Spleen (tissue), 11 donors: Measurements from ENCODE around the gene METTL8. TPM values are rescaled to one million over a fixed set of nuclear protein-coding genes. Genes with fewer than 3 reads are reported as not detected.

ENCODE experiments used
- DNase-seq: peaks from one replicate; pipeline ENCODE4 v3.0.0-alpha.2; 2020
- H3K27ac ChIP-seq, 8 donors: fragments of 200-600 bp; sonication (generic) in 7 of 8; 1 replicate in 4 of 8; 2 replicates in 4 of 8; pipeline versions ENCODE4 v1.5.0 to v1.8.0; 2016 to 2021; ENCODE audit warnings: inconsistent platforms in 4 of 8, mild to moderate bottlenecking in 4 of 8, moderate library complexity in 1 of 8
- H3K27me3 ChIP-seq, 7 donors: fragments of 200-600 bp; sonication (generic) in 6 of 7; replicated peaks in 1 of 7; 1 replicate in 4 of 7; 2 replicates in 3 of 7; pipeline versions ENCODE4 v1.5.0 to v1.8.0; 2016 to 2021; ENCODE audit warnings: inconsistent platforms in 3 of 7, mild to moderate bottlenecking in 1 of 7
- H3K36me3 ChIP-seq, 6 donors: fragments of 200-600 bp; sonication (generic) in 5 of 6; 1 replicate in 4 of 6; 2 replicates in 2 of 6; pipeline versions ENCODE4 v1.5.0 to v1.8.0; 2016 to 2021; ENCODE audit warnings: inconsistent platforms in 2 of 6
- H3K4me1 ChIP-seq, 6 donors: fragments of 200-600 bp; sonication (generic) in 5 of 6; 1 replicate in 3 of 6; 2 replicates in 3 of 6; pipeline versions ENCODE4 v1.5.0 to v1.8.0; 2016 to 2021; ENCODE audit warnings: inconsistent platforms in 3 of 6
- H3K4me3 ChIP-seq, 8 donors: fragments of 200-600 bp; sonication (generic) in 7 of 8; 1 replicate in 4 of 8; 2 replicates in 4 of 8; pipeline versions ENCODE4 v1.5.0 to v1.8.0; 2016 to 2021; ENCODE audit warnings: inconsistent platforms in 4 of 8, mild to moderate bottlenecking in 4 of 8, moderate library complexity in 2 of 8
- H3K9me3 ChIP-seq, 8 donors: fragments of 200-600 bp; sonication (generic) in 7 of 8; 1 replicate in 4 of 8; 2 replicates in 4 of 8; pipeline versions ENCODE4 v1.5.0 to v1.8.0; 2016 to 2021; ENCODE audit warnings: inconsistent platforms in 4 of 8
- POLR2A ChIP-seq, 3 donors: fragments of 450-650 bp; IDR thresholded peaks; one replicate each; pipeline ENCODE4 v1.5.1; 2017; ENCODE audit warnings: antibody characterized with exemption in 3 of 3, mild to moderate bottlenecking in 1 of 3
- POLR2AphosphoS5 ChIP-seq, 3 donors: sonication (generic); formaldehyde crosslinking; IDR thresholded peaks; one replicate each; pipeline ENCODE4 v1.5.1; 2017; ENCODE audit warnings: antibody characterized with exemption in 3 of 3
- WGBS, 5 donors: extraction: QIAGEN DNeasy Blood & Tissue Kit in 3 of 5; methylation state at CpG; one replicate each; pipeline versions ENCODE4 v1.1.5 to v1.1.7; 2013 to 2018; 5-methylcytosine and 5-hydroxymethylcytosine counted together
- intact Hi-C: fragments of 100-400 bp; cut with DNase I; formaldehyde crosslinking; loops from one replicate; pipeline ENCODE4 v1.15.0; 2023; ENCODE audit warnings: low total_unique reads
- polyA plus RNA-seq, 3 donors: library from polyadenylated mRNA; stranded (reverse); fragments of 200-250 nt; gene quantifications; one replicate each; pipeline ENCODE4 v1.2.1, GENCODE V29; 2013
- total RNA-seq, 7 donors: library from RNA; depleted of rRNA in 3 of 7; stranded (reverse); fragments of >200 nt in 3 of 7; fragmentation: NEBNext Ultra II Directional in 4 of 7; extraction: Animal tissue kit (Norgen Biotek cat#: 25700) in 4 of 7; gene quantifications; one replicate each; pipeline versions ENCODE4 v1.1.0 to v1.2.1, GENCODE V29; 2016 to 2021
- TF ChIP-seq, protein P1 (sequence below), 11 experiments: fragments of 200-600 bp in 7 of 11; fragments of 450-650 bp in 4 of 11; sonication (generic) in 4 of 11; IDR thresholded peaks in 8 of 11; conservative IDR thresholded peaks in 3 of 11; 1 replicate in 7 of 11; 2 replicates in 4 of 11; pipeline versions ENCODE4 v1.4.0 to v1.8.0; 2016 to 2021; ENCODE audit warnings: antibody characterized with exemption in 11 of 11, inconsistent platforms in 4 of 11, mild to moderate bottlenecking in 1 of 11
- donor health status: healthy with polysubstance abuse.
- donor health status: DM: no; HTN: no; CAD: no; lungs with moderate emphysema.
- donor health status: DM: no; HTN: no; CAD: no.
- donor health status: Bipolar disorder and iron deficiency.
- donor health status: healthy.
- donor health status: DM: no; HTN: no; CAD: no.
- donor health status: DM: yes; HTN: yes; CAD: no.

Gene METTL8
- total and polyA plus RNA-seq, 10 donors: 15.4 to 48.7 (median 24.7) TPM

DNA sequence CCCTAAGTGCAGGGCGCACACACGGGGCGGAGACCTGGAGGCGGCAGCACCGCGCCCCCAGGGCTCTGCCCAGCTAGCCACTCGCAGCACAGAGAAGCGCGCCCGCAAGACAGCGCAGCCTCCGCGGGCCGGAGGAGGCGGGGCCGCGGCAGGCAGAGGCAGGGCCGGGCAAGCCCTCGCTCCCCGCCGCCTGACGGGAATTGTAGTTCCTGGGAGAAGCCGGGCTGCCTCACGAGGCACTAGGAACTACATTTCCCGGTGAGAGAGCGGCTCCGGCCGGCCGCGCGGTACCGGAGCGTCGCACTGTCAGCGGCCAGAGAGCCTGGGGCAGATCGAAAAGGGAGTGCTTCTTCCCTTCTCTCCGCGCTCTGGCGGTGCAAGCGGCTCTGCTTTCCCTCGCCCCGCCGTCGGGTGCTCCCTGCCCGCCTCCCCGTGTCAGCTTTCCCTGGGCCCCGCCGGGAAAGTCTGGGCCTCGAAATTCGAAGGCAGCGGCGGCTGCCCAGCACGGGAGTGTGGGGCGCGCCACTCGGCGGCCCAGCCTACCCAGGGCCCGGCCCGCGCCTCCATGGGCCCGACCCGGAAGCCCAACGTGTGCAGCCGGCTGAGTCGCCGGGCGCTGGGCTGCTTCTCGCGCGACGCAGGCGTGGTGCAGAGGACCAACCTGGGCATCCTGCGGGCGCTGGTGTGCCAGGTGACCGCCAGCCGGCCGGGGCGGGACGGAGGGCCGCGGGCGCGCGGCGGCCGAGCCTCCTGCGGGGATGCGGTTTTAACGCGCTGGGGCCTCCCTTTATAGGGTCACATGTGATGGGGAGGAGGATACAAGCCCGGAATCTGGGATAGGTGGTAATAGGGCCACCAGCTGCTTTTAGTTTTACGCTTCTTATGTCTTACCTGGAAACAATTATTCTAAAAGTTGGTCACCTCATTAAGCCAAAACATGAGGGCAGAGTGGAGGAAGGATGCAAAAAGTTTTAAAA is 511 bp upstream of the METTL8 start, which contains the start of gene DCAF17:
Gene DCAF17, plus strand, starts transcription at position 214 of the 977 bp plus-strand sequence. Its CDS starts 352 bp downstream, at position 566.
- Histone ChIP-seq H3K27me3 (no peaks in the 10 kb centered on the region), H3K36me3 (peaks cover 0 to 35% (median 18%) of the 10 kb centered on the region in 6 donors), H3K4me3 (peak within 1 kb of the TSS; percentile 51 to 92 (median 82)), H3K27ac (peak within 1 kb of the TSS; percentile 93 to 99 (median 98)), H3K9me3 (peaks cover 0 to 14% (median 9%) of the 10 kb centered on the region in 8 donors), H3K4me1 (peaks cover 5 to 38% (median 21%) of the 10 kb centered on the region in 6 donors)
- TF ChIP-seq POLR2AphosphoS5 (IDR thresholded peaks at IDR 0.05): peak; percentile 86 to 94 (median 92)
- TF ChIP-seq, protein P1, sequence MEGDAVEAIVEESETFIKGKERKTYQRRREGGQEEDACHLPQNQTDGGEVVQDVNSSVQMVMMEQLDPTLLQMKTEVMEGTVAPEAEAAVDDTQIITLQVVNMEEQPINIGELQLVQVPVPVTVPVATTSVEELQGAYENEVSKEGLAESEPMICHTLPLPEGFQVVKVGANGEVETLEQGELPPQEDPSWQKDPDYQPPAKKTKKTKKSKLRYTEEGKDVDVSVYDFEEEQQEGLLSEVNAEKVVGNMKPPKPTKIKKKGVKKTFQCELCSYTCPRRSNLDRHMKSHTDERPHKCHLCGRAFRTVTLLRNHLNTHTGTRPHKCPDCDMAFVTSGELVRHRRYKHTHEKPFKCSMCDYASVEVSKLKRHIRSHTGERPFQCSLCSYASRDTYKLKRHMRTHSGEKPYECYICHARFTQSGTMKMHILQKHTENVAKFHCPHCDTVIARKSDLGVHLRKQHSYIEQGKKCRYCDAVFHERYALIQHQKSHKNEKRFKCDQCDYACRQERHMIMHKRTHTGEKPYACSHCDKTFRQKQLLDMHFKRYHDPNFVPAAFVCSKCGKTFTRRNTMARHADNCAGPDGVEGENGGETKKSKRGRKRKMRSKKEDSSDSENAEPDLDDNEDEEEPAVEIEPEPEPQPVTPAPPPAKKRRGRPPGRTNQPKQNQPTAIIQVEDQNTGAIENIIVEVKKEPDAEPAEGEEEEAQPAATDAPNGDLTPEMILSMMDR (IDR thresholded peaks at IDR 0.05 in 8 of 11, conservative IDR thresholded peaks at IDR 0.05 in 3 of 11): peak in 6 of 11 experiments; percentile 3 to 56 (median 34)
- TF ChIP-seq POLR2A (IDR thresholded peaks at IDR 0.05): peak in 2 of 3 donors; percentile 45 to 50
- WGBS, 5 donors: 0 to 2% (median 0%) methylated on average over 10 to 92 of the region's 92 CpGs
- peak; percentile 100 for DNase-seq
- intact Hi-C loops: loop anchor here (5.0 kb wide), 1 partner anchor 272 kb away; the partner anchor contains the start of gene TLK1

DNA sequence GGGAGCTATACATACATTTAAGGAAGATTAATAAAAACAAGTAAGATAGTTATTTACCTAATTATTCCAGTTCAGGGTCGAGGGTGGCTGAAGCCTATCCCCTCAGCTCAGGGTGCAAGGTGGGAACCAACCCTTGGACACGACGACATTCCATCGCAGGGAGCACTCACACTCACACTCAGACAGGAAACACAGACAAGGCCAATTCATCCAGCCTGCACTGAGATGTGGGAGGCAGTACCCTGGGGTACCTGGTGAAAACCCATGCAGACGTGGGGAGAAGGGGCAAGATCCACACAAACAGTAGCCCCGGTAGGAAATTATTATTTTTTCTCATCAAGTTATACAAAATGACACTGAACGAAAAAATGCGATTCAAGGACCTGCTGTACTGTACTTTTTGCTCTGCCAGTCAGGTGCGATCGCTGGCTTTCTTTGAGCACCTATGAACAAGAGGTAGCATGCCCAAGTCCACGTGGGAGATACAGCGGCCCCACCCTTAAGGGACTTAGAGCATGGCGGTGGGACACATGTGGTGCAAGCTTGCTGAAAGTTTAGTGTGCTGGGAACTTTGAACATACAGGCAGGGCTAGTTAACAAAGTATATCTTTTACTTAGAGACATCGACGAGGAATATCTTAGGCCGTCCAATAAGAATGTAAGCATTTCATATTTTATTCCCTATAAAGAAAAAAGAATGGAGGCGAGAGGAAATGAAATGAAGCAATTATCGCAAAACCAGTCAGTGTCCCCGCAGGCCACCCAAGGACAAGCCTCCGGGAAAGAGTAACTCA is 624 bp downstream of the METTL8 start:
- H3K4me1 ChIP-seq: peaks cover 5 to 38% (median 21%) of the 10 kb centered on the region in 6 donors
- peaks cover 0 to 25% (median 10%) of the 10 kb centered on the region in 6 donors for H3K36me3 ChIP-seq
- peak; percentile 84 for DNase-seq
- no peak for TF ChIP-seq POLR2AphosphoS5 (IDR thresholded peaks at IDR 0.05)
- TF ChIP-seq, protein P1 (IDR thresholded peaks at IDR 0.05 in 8 of 11, conservative IDR thresholded peaks at IDR 0.05 in 3 of 11): no peak
- no peak for TF ChIP-seq POLR2A (IDR thresholded peaks at IDR 0.05)
- 17 to 28% (median 21%) methylated on average over 20 of the region's 20 CpGs for WGBS, 5 donors
- H3K27me3 ChIP-seq: no peaks in the 10 kb centered on the region
- peaks cover 0 to 14% (median 9%) of the 10 kb centered on the region in 8 donors for H3K9me3 ChIP-seq
- intact Hi-C loops: loop anchor here (5.0 kb wide), 1 partner anchor 271 kb away; the partner anchor contains the start of gene TLK1
- peak overlapping the region; percentile 51 to 92 (median 82) for H3K4me3 ChIP-seq
- H3K27ac ChIP-seq: peak overlapping the region; percentile 31 to 99 (median 98)

DNA sequence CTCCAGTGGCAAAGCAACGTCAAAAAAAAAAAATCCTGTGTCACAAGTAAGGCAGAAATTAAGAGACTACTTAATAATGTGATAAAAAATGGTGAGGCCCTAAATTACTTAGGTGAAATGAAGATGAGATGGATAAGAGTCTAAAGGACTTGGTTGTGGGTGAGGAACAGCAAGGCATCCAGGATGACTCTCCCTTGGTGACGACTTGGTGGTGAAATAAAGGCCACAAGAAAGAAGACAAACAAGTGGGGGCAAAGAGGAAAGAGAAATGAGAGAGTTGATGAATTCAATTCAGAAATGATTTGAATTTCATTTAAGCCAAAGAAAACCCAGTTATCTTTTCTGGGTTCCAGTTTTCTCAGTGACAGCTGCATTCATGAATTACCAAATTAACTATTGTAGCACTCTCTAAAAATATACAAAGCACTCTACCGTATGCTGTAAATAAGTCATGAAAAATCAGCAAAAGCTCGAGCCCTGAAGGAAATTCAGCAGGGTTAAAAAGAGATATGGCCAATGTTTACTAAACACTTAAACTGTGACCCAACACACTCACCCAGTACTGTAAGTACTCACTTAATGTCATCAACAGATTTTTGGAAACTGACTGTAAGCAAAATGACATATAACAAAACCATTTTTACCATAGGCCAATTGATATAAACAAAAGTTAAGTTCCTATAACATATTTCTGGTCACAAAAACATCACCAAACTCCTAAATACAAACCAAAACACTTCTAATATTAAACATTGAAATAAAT is 1.4 kb downstream of the METTL8 start:
- H3K27me3 ChIP-seq: no peaks in the 10 kb centered on the region
- peaks cover 5 to 38% (median 21%) of the 10 kb centered on the region in 6 donors for H3K4me1 ChIP-seq
- intact Hi-C loops: loop anchor here (5.0 kb wide), 1 partner anchor 270 kb away; the partner anchor contains the start of gene TLK1
- DNase-seq: no peak
- peaks cover 0 to 17% (median 7%) of the 10 kb centered on the region in 6 donors for H3K36me3 ChIP-seq
- WGBS, 5 donors: 61 to 76% (median 65%) methylated on average over 4 of the region's 4 CpGs
- peak overlapping the region in 2 of 8 donors; percentile 98 for H3K27ac ChIP-seq
- peaks cover 0 to 14% (median 9%) of the 10 kb centered on the region in 8 donors for H3K9me3 ChIP-seq
- no peak for TF ChIP-seq POLR2AphosphoS5 (IDR thresholded peaks at IDR 0.05)
- TF ChIP-seq, protein P1 (IDR thresholded peaks at IDR 0.05 in 8 of 11, conservative IDR thresholded peaks at IDR 0.05 in 3 of 11): no peak
- no peak for TF ChIP-seq POLR2A (IDR thresholded peaks at IDR 0.05)
- peak overlapping the region in 1 of 8 donors; percentile 88 for H3K4me3 ChIP-seq
